Activated naive CD4-positive, alpha-beta T cell treated with anti-CD3 and anti-CD28 coated beads, Interleukin-2, amount 50 U/mL, for 24 hours (primary cell): ENCODE measurements around the gene TMEM30A.

ENCODE experiments used
- H3K27ac Mint-ChIP-seq: one replicate; pipeline ENCODE4 v1.8.0; 2021; ENCODE audit warnings: mild to moderate bottlenecking, mixed read lengths
- H3K27me3 Mint-ChIP-seq: one replicate; pipeline ENCODE4 v1.8.0; 2021; ENCODE audit warnings: mixed read lengths
- H3K36me3 Mint-ChIP-seq: one replicate; pipeline ENCODE4 v1.8.0; 2021; ENCODE audit warnings: mixed read lengths
- H3K4me1 Mint-ChIP-seq: one replicate; pipeline ENCODE4 v1.8.0; 2021; ENCODE audit warnings: mixed read lengths
- H3K4me3 Mint-ChIP-seq: one replicate; pipeline ENCODE4 v1.8.0; 2021; ENCODE audit warnings: mild to moderate bottlenecking, mixed read lengths
- H3K9me3 Mint-ChIP-seq: one replicate; pipeline ENCODE4 v1.8.0; 2021; ENCODE audit warnings: mixed read lengths

TMEM30A gene

GRCh38 chr6:75250552-75250951 lies 34.0 kb downstream of the TMEM30A start:
- Mint-ChIP-seq H3K4me3 (no peak overlapping the region), H3K27me3 (peaks cover 7% of the 10 kb centered on the region), H3K4me1 (peaks cover 2% of the 10 kb centered on the region), H3K27ac (no peak overlapping the region), H3K36me3 (peaks cover 2% of the 10 kb centered on the region), H3K9me3 (no peaks in the 10 kb centered on the region)

- Mint-ChIP-seq H3K4me1 (peaks cover 5% of the 10 kb centered on the region), H3K27me3 (peaks cover 9% of the 10 kb centered on the region), H3K36me3 (peaks cover 2% of the 10 kb centered on the region), H3K27ac (peak overlapping the region; percentile 60), H3K9me3 (no peaks in the 10 kb centered on the region), H3K4me3 (no peak overlapping the region)
Observed at GRCh38 chr6:75249837-75250236, 34.8 kb downstream of the TMEM30A start.

GRCh38 chr6:75246386-75246785 lies 38.2 kb downstream of the TMEM30A start:
- H3K4me1 Mint-ChIP-seq = peaks cover 23% of the 10 kb centered on the region
- no peak overlapping the region for H3K27ac Mint-ChIP-seq
- H3K9me3 Mint-ChIP-seq = no peaks in the 10 kb centered on the region
- H3K27me3 Mint-ChIP-seq = peaks cover 9% of the 10 kb centered on the region
- no peaks in the 10 kb centered on the region for H3K36me3 Mint-ChIP-seq
- no peak overlapping the region for H3K4me3 Mint-ChIP-seq

- peaks cover 9% of the 10 kb centered on the region for H3K27me3 Mint-ChIP-seq
- peak overlapping the region; percentile 92 for H3K4me3 Mint-ChIP-seq
- H3K27ac Mint-ChIP-seq = peak overlapping the region; percentile 97
- H3K4me1 Mint-ChIP-seq = peaks cover 31% of the 10 kb centered on the region
- H3K36me3 Mint-ChIP-seq = peaks cover 6% of the 10 kb centered on the region
- H3K9me3 Mint-ChIP-seq = no peaks in the 10 kb centered on the region
Observed at GRCh38 chr6:75244063-75244584, 40.5 kb downstream of the TMEM30A start.

GRCh38 chr6:75243333-75244062 lies 41.1 kb downstream of the TMEM30A start, which contains the start of gene COX7A2:
Gene COX7A2, minus strand, starts transcription at chr6:75243801. Its CDS starts 67 bp downstream, at chr6:75243734.
- Mint-ChIP-seq H3K4me3 (peak within 1 kb of the TSS; percentile 92), H3K27ac (peak within 1 kb of the TSS; percentile 97), H3K9me3 (no peaks in the 10 kb centered on the region), H3K4me1 (peaks cover 31% of the 10 kb centered on the region), H3K27me3 (peaks cover 9% of the 10 kb centered on the region), H3K36me3 (peaks cover 8% of the 10 kb centered on the region)

- peaks cover 13% of the 10 kb centered on the region for H3K4me1 Mint-ChIP-seq
- H3K27me3 Mint-ChIP-seq = no peaks in the 10 kb centered on the region
- H3K27ac Mint-ChIP-seq = no peak overlapping the region
- peaks cover 12% of the 10 kb centered on the region for H3K36me3 Mint-ChIP-seq
- H3K4me3 Mint-ChIP-seq = no peak overlapping the region
- no peaks in the 10 kb centered on the region for H3K9me3 Mint-ChIP-seq
Observed at GRCh38 chr6:75236630-75237029, 48.0 kb downstream of the TMEM30A start.

- peaks cover 12% of the 10 kb centered on the region for H3K36me3 Mint-ChIP-seq
- peaks cover 3% of the 10 kb centered on the region for H3K4me1 Mint-ChIP-seq
- no peaks in the 10 kb centered on the region for H3K27me3 Mint-ChIP-seq
- H3K4me3 Mint-ChIP-seq = no peak overlapping the region
- H3K9me3 Mint-ChIP-seq = no peaks in the 10 kb centered on the region
- H3K27ac Mint-ChIP-seq = no peak overlapping the region
Observed at GRCh38 chr6:75235271-75235670, 49.3 kb downstream of the TMEM30A start.

GRCh38 chr6:75234126-75234865 lies 50.3 kb downstream of the TMEM30A start:
- H3K4me1 Mint-ChIP-seq = peaks cover 3% of the 10 kb centered on the region
- H3K27me3 Mint-ChIP-seq = no peaks in the 10 kb centered on the region
- no peak overlapping the region for H3K4me3 Mint-ChIP-seq
- peaks cover 7% of the 10 kb centered on the region for H3K36me3 Mint-ChIP-seq
- H3K9me3 Mint-ChIP-seq = no peaks in the 10 kb centered on the region
- H3K27ac Mint-ChIP-seq = no peak overlapping the region

GRCh38 chr6:75233092-75233615 lies 51.4 kb downstream of the TMEM30A start:
- Mint-ChIP-seq H3K27me3 (no peaks in the 10 kb centered on the region), H3K9me3 (no peaks in the 10 kb centered on the region), H3K4me3 (no peak overlapping the region), H3K4me1 (peaks cover 3% of the 10 kb centered on the region), H3K36me3 (peaks cover 4% of the 10 kb centered on the region), H3K27ac (no peak overlapping the region)

- no peak overlapping the region for H3K27ac Mint-ChIP-seq
- H3K4me1 Mint-ChIP-seq = no peaks in the 10 kb centered on the region
- no peak overlapping the region for H3K4me3 Mint-ChIP-seq
- no peaks in the 10 kb centered on the region for H3K36me3 Mint-ChIP-seq
- no peaks in the 10 kb centered on the region for H3K27me3 Mint-ChIP-seq
- H3K9me3 Mint-ChIP-seq = no peaks in the 10 kb centered on the region
Observed at GRCh38 chr6:75230484-75231325, 53.9 kb downstream of the TMEM30A start.

GRCh38 chr6:75224303-75224926 lies 60.2 kb downstream of the TMEM30A start:
- peaks cover 7% of the 10 kb centered on the region for H3K27me3 Mint-ChIP-seq
- H3K36me3 Mint-ChIP-seq = no peaks in the 10 kb centered on the region
- H3K4me1 Mint-ChIP-seq = no peaks in the 10 kb centered on the region
- H3K27ac Mint-ChIP-seq = no peak overlapping the region
- H3K4me3 Mint-ChIP-seq = no peak overlapping the region
- H3K9me3 Mint-ChIP-seq = no peaks in the 10 kb centered on the region

- H3K4me3 Mint-ChIP-seq = no peak overlapping the region
- H3K36me3 Mint-ChIP-seq = no peaks in the 10 kb centered on the region
- no peaks in the 10 kb centered on the region for H3K9me3 Mint-ChIP-seq
- H3K27me3 Mint-ChIP-seq = peaks cover 10% of the 10 kb centered on the region
- H3K4me1 Mint-ChIP-seq = no peaks in the 10 kb centered on the region
- H3K27ac Mint-ChIP-seq = no peak overlapping the region
Observed at GRCh38 chr6:75223428-75223827, 61.2 kb downstream of the TMEM30A start.

- no peaks in the 10 kb centered on the region for H3K9me3 Mint-ChIP-seq
- H3K4me3 Mint-ChIP-seq = no peak overlapping the region
- H3K36me3 Mint-ChIP-seq = no peaks in the 10 kb centered on the region
- no peak overlapping the region for H3K27ac Mint-ChIP-seq
- H3K27me3 Mint-ChIP-seq = peaks cover 17% of the 10 kb centered on the region
- no peaks in the 10 kb centered on the region for H3K4me1 Mint-ChIP-seq
Observed at GRCh38 chr6:75222261-75222660, 62.3 kb downstream of the TMEM30A start.

GRCh38 chr6:75221116-75221515 lies 63.5 kb downstream of the TMEM30A start:
- Mint-ChIP-seq H3K27me3 (peaks cover 21% of the 10 kb centered on the region), H3K36me3 (no peaks in the 10 kb centered on the region), H3K4me1 (no peaks in the 10 kb centered on the region), H3K27ac (no peak overlapping the region), H3K4me3 (no peak overlapping the region), H3K9me3 (no peaks in the 10 kb centered on the region)

GRCh38 chr6:75220357-75220756 lies 64.2 kb downstream of the TMEM30A start:
- no peaks in the 10 kb centered on the region for H3K36me3 Mint-ChIP-seq
- H3K4me3 Mint-ChIP-seq = no peak overlapping the region
- H3K9me3 Mint-ChIP-seq = no peaks in the 10 kb centered on the region
- H3K27ac Mint-ChIP-seq = no peak overlapping the region
- H3K4me1 Mint-ChIP-seq = no peaks in the 10 kb centered on the region
- peaks cover 21% of the 10 kb centered on the region for H3K27me3 Mint-ChIP-seq
